GM18909 (cell line): ENCODE data around the gene WWOX.
A peak's percentile ranks its signal among the peaks of the same experiment; 100 is the strongest.

Source experiments
- ATAC-seq: cut with Tn5 transposase; IDR thresholded peaks from one replicate; pipeline ENCODE4 v1.9.1; 2021; ENCODE audit warnings: mild to moderate bottlenecking; ENCODE audit not compliant: unreplicated experiment, poor library complexity

The WWOX gene

GRCh38 chr16:78538919-78539318, 439.5 kb downstream of the WWOX start:
- no peak for ATAC-seq

- no peak for ATAC-seq
Measured at GRCh38 chr16:78542419-78542818, 443.0 kb downstream of the WWOX start.

DNA sequence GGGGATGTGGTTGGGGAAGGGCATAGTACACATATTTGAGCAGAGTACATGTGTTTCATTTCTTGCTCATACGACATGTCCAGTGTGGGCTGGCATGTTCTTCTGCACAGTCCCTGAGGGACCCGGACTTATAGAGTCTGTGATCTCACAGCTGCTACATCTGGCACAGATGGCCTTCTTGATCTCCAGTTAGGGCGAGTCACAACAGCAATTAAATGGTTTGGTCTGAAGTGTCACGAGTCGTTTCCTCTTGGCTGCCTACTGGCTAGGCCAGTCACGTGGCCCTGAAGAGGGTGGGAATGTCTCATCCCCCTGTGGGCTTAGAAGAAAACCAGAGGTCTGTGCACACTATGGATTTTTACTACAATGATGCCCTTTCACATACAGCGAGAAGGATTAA, 443.6 kb downstream of the WWOX start:
- ATAC-seq, result no peak

GRCh38 chr16:78549366-78549765, 449.9 kb downstream of the WWOX start:
- no peak for ATAC-seq

DNA sequence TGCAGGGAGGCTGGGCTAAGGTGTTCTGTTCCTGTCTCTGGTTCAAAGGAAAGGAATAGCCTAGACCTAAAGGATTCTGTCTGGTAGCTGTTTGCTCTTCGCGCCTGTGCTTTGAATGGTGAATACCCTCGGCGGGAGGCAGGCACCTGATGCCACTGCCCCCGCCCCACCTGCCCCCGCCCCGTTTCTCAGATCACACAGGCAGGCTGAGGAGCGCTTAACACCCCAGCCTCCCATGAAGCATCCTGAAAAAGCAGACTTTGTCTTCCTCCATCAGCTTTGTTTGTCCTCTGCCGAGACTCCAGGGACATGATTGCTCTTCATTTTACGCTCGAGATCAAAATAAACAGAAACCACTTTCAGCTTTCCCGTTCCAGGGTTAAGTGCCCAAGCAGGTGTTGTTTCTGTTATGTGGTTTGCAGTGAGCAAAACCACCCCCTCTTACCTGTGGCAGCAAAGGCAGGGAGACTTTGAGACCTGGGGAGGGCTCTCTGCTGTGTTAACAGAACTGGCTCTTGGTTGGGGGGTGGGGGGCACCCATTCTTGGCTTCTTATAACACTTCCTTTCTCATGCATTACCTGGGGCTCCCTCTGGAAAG, 452.1 kb downstream of the WWOX start:
- no peak for ATAC-seq

- no peak for ATAC-seq
Measured at GRCh38 chr16:78552106-78552675, 452.7 kb downstream of the WWOX start.

GRCh38 chr16:78552716-78553115, 453.3 kb downstream of the WWOX start:
- ATAC-seq, result no peak

DNA sequence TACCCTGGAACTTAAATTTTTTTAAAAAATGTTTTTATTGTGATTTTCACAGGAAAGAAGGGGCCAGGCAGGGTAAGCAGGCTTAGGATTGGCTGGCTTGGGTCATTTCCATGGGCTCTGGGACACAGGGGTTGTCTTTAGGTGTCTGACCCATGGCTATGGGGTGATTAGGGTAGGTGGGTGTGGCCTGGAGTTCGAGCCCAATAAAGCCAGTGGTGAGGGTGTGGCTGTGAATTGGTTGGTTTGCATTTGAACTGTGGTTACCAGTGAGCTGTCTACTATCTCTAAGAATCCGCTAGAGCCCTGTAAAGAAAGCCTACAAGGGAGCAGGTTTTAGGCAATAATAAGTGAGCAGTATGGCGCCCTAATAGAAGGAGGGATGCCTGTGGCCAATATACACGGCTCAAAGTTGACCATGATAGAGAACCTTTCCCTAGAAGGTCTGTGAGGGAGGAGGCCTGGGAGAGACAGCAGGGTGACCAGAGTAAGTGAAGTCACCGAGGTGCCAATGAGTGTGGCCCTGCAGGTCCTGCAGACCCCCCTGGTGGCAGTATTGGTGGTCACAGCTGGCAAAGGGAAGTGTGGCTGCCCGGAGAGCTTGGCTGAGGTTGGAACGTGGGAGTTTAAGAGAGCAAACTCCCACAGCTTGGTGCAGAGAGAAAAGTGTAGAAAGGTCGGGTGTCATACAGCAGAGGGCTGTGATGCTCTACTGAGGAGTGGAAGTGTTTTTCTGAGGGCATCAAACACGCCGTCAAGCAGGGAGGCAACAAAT, 454.0 kb downstream of the WWOX start:
- no peak for ATAC-seq

DNA sequence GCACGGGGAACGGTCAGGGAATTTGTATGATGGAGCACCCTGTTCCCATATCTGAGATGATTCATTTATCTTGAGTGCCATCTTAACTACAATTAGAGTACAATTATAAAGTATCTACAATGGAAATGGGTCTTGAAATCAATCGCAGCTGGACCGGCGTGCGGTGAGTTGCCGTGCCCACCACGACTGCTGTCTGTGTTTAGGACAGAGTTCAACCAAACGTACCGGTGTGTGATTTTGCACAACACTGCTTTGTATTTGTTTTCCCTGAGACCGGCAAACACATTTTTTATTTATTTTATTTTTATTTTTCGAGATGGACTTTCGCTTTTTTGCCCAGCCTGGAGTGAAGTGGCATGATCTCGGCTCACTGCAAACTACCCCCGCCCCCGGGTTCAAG, 457.0 kb downstream of the WWOX start:
- no peak for ATAC-seq

GRCh38 chr16:78560997-78561396, 461.5 kb downstream of the WWOX start:
- no peak for ATAC-seq

- ATAC-seq, result no peak
Measured at GRCh38 chr16:78562111-78562510, 462.7 kb downstream of the WWOX start.

DNA sequence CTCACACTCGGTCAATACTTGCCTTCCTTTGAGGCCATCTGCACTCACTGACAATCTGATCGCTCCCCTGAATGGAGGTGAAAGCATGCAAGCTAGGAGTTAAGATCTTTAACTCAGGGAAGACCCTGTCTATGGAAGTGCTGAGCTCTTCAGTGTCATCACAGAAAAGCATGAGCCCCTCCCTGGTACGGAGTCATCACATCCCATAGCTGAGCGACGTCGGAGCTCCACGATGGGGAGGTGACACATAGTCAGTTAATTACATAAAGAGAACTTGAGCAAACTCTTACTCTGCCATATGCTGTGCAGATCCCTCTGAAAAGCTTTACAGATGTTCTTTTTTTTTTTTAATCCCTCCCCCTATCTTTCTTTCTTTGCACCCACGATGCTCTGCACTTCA, 463.2 kb downstream of the WWOX start:
- no peak for ATAC-seq

DNA sequence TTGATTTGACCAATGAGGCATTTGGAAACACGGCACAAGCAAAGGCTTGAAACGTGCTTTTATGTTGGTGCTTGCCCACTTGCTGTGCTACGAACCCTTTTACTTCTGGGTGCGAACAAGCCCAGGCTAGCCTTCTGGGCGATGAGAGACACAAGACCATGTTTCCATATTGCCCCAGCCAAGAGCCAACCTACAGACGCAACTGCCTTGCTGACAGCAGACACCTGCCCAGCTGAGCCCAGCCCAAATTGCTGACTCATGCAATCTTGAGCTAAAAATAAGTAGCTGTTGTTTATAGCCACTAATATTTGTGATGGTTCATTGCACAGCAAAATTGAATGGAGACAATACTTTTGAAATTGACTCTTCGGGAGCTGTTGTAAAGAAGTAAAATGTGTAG, 464.5 kb downstream of the WWOX start:
- ATAC-seq, result no peak

GRCh38 chr16:78566397-78567073, 467.1 kb downstream of the WWOX start:
- ATAC-seq, result no peak

DNA sequence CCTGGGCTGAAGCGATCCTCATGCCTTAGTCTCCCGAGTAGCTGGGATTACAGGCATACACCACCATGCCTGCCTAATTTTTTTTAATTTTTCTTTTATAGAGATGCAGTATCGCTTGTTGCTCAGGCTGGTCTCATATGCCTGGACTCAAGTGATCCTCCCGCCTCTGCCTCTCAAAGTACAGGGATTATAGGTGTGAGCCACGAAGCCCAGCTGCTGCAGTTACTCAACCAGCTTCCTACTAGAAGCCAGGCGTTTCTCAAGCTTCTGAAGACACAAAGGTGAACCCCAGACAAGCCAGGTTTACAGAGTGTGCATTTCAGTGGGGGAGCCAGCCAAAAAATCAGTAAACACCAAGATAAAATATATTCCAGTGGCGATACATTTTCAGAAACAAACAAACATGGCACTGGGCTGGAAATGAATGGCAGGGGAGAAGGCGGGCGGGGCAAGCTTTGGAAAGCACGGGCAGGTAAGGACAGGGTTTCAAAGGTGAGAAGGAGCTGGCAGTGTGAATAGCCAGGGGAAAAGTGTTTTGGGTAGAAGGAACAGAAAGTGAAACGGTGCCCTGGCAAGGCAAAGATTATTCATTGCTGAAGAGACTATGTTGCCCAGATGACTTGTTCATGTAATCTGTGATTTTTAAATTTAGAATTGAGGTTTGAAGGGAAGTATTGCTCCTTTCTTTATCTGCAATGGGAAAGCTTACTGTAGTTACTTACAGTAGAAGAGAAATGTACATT, 471.1 kb downstream of the WWOX start:
- ATAC-seq, result peak; percentile 64

DNA sequence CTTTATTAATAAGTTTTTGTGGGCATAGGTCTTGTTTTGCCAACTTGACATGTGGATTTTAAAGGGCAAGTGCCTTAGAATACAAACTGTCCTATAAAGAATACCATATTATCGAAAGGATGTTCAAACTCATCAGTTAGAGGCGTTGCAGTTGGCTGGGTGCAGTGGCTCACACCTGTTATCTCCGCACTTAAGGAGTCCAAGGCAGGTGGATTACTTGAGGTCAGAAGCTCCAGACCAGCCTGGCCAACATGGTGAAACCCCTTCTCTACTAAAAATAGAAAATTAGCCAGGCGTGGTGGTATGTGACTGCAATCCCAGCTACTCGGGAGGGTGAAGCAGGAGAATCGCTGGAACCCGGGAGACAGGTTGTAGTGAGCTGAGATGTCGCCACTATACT, 472.0 kb downstream of the WWOX start:
- ATAC-seq, result no peak

DNA sequence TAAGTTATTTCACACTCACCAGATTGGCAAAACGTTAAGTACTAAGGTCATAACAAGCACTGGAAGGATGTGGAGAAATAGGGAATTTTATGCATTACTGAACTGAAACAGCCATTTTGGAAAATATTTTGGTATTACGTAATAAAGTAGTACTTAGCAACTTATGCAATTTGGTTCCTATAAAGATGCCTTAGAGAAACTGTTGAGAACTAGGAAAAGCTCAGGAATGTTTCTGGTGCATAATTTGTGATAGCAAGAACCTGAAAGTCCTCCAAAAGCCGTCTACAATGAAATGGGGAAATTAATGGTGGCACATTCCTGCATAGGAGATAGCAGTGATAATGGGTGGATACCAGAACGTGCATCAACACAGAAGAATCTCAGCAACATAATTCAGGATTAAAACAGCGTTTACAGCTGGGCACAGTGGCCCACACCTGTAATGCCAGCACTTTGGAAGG, 472.5 kb downstream of the WWOX start:
- ATAC-seq, result no peak

DNA sequence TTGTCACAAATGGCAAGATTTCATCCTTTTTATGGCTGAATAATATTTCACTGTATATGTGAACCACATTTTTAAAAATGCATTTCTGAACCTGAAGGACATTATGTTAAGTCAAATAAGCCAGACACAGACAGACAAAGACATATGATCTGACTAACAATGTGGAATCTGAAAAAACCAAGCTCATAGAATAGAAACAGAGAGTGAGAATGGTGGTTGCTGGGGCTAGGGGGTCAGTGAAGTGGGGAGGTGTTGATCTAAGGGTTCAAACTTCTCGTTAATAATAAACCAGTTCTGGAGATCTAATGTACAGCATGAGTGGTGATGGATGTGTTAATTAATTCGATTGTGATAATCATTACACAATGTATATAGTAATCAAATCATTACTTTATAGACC, 475.1 kb downstream of the WWOX start:
- ATAC-seq, result peak; percentile 82

GRCh38 chr16:78576941-78577340, 477.5 kb downstream of the WWOX start:
- ATAC-seq, result no peak

GRCh38 chr16:78577630-78578029, 478.2 kb downstream of the WWOX start:
- no peak for ATAC-seq
